Spleen (tissue), 7 donors: Measurements from ENCODE around the gene USP8.

Experiments used
- POLR2A ChIP-seq, 3 donors: fragments of 450-650 bp; IDR thresholded peaks; one replicate each; pipeline ENCODE4 v1.5.1; 2017; ENCODE audit warnings: antibody characterized with exemption in 3 of 3, mild to moderate bottlenecking in 1 of 3
- POLR2AphosphoS5 ChIP-seq, 3 donors: sonication (generic); formaldehyde crosslinking; IDR thresholded peaks; one replicate each; pipeline ENCODE4 v1.5.1; 2017; ENCODE audit warnings: antibody characterized with exemption in 3 of 3
- TF ChIP-seq, protein P1 (sequence below), 11 experiments: fragments of 200-600 bp in 7 of 11; fragments of 450-650 bp in 4 of 11; sonication (generic) in 4 of 11; IDR thresholded peaks in 8 of 11; conservative IDR thresholded peaks in 3 of 11; 1 replicate in 7 of 11; 2 replicates in 4 of 11; pipeline versions ENCODE4 v1.4.0 to v1.8.0; 2016 to 2021; ENCODE audit warnings: antibody characterized with exemption in 11 of 11, inconsistent platforms in 4 of 11, mild to moderate bottlenecking in 1 of 11
- donor health status: DM: no; HTN: no; CAD: no; lungs with moderate emphysema.
- donor health status: DM: no; HTN: no; CAD: no.
- donor health status: DM: no; HTN: no; CAD: no.

DNA sequence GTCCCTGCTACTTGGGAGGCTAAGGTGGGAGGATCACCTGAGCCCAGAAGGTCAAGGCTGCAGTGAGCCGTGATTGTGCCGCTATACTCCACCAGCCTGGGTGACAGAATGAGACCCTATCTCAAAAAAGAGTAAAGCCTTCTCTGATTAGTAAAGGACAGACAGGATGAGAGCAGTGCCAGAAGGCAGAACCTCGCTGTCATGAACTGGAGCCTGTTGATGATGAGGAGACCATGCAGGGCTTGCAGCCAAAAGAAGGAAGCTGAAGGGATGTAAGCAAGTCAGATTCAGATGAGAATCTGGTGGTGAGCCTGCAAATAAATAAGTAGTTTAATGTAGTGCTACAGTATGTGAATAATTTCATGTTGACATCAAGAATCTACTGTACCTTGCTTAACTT is 69.4 kb downstream of the USP8 start:
- TF ChIP-seq POLR2A (IDR thresholded peaks at IDR 0.05) (no peak), POLR2AphosphoS5 (IDR thresholded peaks at IDR 0.05) (no peak)
- TF ChIP-seq, protein P1, sequence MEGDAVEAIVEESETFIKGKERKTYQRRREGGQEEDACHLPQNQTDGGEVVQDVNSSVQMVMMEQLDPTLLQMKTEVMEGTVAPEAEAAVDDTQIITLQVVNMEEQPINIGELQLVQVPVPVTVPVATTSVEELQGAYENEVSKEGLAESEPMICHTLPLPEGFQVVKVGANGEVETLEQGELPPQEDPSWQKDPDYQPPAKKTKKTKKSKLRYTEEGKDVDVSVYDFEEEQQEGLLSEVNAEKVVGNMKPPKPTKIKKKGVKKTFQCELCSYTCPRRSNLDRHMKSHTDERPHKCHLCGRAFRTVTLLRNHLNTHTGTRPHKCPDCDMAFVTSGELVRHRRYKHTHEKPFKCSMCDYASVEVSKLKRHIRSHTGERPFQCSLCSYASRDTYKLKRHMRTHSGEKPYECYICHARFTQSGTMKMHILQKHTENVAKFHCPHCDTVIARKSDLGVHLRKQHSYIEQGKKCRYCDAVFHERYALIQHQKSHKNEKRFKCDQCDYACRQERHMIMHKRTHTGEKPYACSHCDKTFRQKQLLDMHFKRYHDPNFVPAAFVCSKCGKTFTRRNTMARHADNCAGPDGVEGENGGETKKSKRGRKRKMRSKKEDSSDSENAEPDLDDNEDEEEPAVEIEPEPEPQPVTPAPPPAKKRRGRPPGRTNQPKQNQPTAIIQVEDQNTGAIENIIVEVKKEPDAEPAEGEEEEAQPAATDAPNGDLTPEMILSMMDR (IDR thresholded peaks at IDR 0.05 in 8 of 11, conservative IDR thresholded peaks at IDR 0.05 in 3 of 11) = no peak
